HL-60 (cell line): ENCODE data around the gene KIAA1755.

Experiments used
- DNase-seq, 2 experiments: peaks; one replicate each; pipeline ENCODE4 v3.0.0-alpha.2; 2010 to 2020; ENCODE audit warnings: low read depth in 1 of 2, low spot score in 1 of 2
- H3K27ac ChIP-seq: fragments of 250-450 bp; sonication (Bioruptor Pico); replicated peaks from 2 replicates; pipeline ENCODE4 v1.5.1; 2020; ENCODE audit warnings: mild to moderate bottlenecking, moderate library complexity
- H3K27me3 ChIP-seq: fragments of 250-450 bp; sonication (Bioruptor Pico); 2 replicates; pipeline ENCODE4 v1.5.1; 2021; ENCODE audit warnings: mild to moderate bottlenecking, moderate library complexity; ENCODE audit not compliant: insufficient read depth, poor library complexity, severe bottlenecking
- H3K4me3 ChIP-seq: replicated peaks from 2 replicates; pipeline ENCODE4 v1.5.1; 2011; ENCODE audit warnings: mild to moderate bottlenecking, control low read depth, low read length; ENCODE audit not compliant: insufficient read depth
- CTCF ChIP-seq: IDR thresholded peaks from one replicate; pipeline ENCODE4 v1.5.1; 2011; ENCODE audit warnings: low read length, control low read depth, inconsistent platforms; ENCODE audit not compliant: insufficient read depth
- GABPA ChIP-seq: IDR thresholded peaks from 2 replicates; pipeline ENCODE4 v1.6.1; 2012; ENCODE audit warnings: low read depth
- POLR2AphosphoS5 ChIP-seq: IDR thresholded peaks from 2 replicates; pipeline ENCODE4 v1.6.1; 2012; ENCODE audit warnings: low read depth
- REST ChIP-seq: IDR thresholded peaks from 2 replicates; pipeline ENCODE4 v1.6.1; 2012; ENCODE audit warnings: low read depth; ENCODE audit not compliant: insufficient replicate concordance
- SPI1 ChIP-seq: IDR thresholded peaks from 2 replicates; pipeline ENCODE4 v1.6.1; 2012; ENCODE audit warnings: low read depth, mild to moderate bottlenecking, borderline replicate concordance

KIAA1755 gene

GRCh38 chr20:38222923-38223742 lies 37.4 kb downstream of the KIAA1755 start:
- DNase-seq, result no peak
- TF ChIP-seq GABPA (no peak), CTCF (no peak), REST (no peak), POLR2AphosphoS5 (no peak), SPI1 (no peak)

GRCh38 chr20:38222231-38222922 lies 38.2 kb downstream of the KIAA1755 start:
- TF ChIP-seq SPI1, result no peak
- peak; percentile 93 for TF ChIP-seq CTCF
- peak in 1 of 2 experiments; percentile 70 for DNase-seq
- H3K27ac ChIP-seq, result no peak overlapping the region
- no peak overlapping the region for H3K4me3 ChIP-seq
- H3K27me3 ChIP-seq, result no peaks in the 10 kb centered on the region

More at GRCh38 chr20:38222923-38223742, 37.4 kb downstream of the KIAA1755 start:
- Histone ChIP-seq H3K4me3 (no peak overlapping the region), H3K27ac (no peak overlapping the region), H3K27me3 (no peaks in the 10 kb centered on the region)

GRCh38 chr20:38221119-38221589 lies 39.4 kb downstream of the KIAA1755 start:
- peak in 1 of 2 experiments; percentile 68 for DNase-seq
- TF ChIP-seq CTCF (peak; percentile 90), GABPA (no peak), POLR2AphosphoS5 (no peak)
- no peak overlapping the region for H3K4me3 ChIP-seq
- no peak overlapping the region for H3K27ac ChIP-seq
- no peaks in the 10 kb centered on the region for H3K27me3 ChIP-seq

GRCh38 chr20:38220587-38221118 lies 39.9 kb downstream of the KIAA1755 start:
- Histone ChIP-seq H3K27me3 (no peaks in the 10 kb centered on the region), H3K27ac (no peak overlapping the region), H3K4me3 (no peak overlapping the region)
- TF ChIP-seq POLR2AphosphoS5, result no peak
- no peak for TF ChIP-seq SPI1
- no peak for TF ChIP-seq CTCF
- TF ChIP-seq REST, result no peak
- no peak for TF ChIP-seq GABPA
- DNase-seq, result no peak
